Inflammatory macrophage treated with lipopolysaccharide for 1 hour (primary cell): ENCODE data around the gene CCDC88C.

Experiments used
- DNase-seq, 2 donors: peaks; one replicate each; pipeline ENCODE4 v3.0.0-alpha.2; 2020 to 2022

Gene CCDC88C

GRCh38 chr14:91364524-91365270 lies 52.9 kb downstream of the CCDC88C start:
- DNase-seq: no peak

GRCh38 chr14:91363776-91364523 lies 53.7 kb downstream of the CCDC88C start:
- DNase-seq: peak; percentile 86 to 91

- DNase-seq: peak; percentile 98
These were observed 56.3 kb downstream of the CCDC88C start for GRCh38 chr14:91361233-91361811.

GRCh38 chr14:91360490-91361232 lies 57.0 kb downstream of the CCDC88C start:
- no peak for DNase-seq

GRCh38 chr14:91358654-91359220 lies 58.9 kb downstream of the CCDC88C start:
- no peak for DNase-seq

GRCh38 chr14:91358025-91358319 lies 59.6 kb downstream of the CCDC88C start:
- DNase-seq: no peak

GRCh38 chr14:91357272-91358024 lies 60.2 kb downstream of the CCDC88C start:
- DNase-seq: no peak

- no peak for DNase-seq
These were observed 61.3 kb downstream of the CCDC88C start for GRCh38 chr14:91356181-91356763.

GRCh38 chr14:91354979-91355685 lies 62.5 kb downstream of the CCDC88C start:
- no peak for DNase-seq

- DNase-seq: no peak
These were observed 63.3 kb downstream of the CCDC88C start for GRCh38 chr14:91354221-91354916.

- no peak for DNase-seq
These were observed 64.6 kb downstream of the CCDC88C start for GRCh38 chr14:91352728-91353692.

GRCh38 chr14:91352053-91352452 lies 65.6 kb downstream of the CCDC88C start:
- no peak for DNase-seq

- DNase-seq: no peak
These were observed 66.1 kb downstream of the CCDC88C start for GRCh38 chr14:91351512-91351862.

GRCh38 chr14:91350813-91351511 lies 66.7 kb downstream of the CCDC88C start:
- no peak for DNase-seq

- no peak for DNase-seq
These were observed 67.2 kb downstream of the CCDC88C start for GRCh38 chr14:91350483-91350812.

GRCh38 chr14:91349481-91350074 lies 68.0 kb downstream of the CCDC88C start:
- DNase-seq: peak; percentile 51 to 74

GRCh38 chr14:91348845-91349465 lies 68.7 kb downstream of the CCDC88C start:
- peak; percentile 74 to 85 for DNase-seq

GRCh38 chr14:91346838-91347173 lies 70.8 kb downstream of the CCDC88C start:
- no peak for DNase-seq
